GM19467 (cell line): Measurements from ENCODE around the gene HOMER2.
"Not testable (repeated sequence)": the region's sequence is repeated elsewhere in the genome, so short reads cannot be mapped to it uniquely, and the experiment has no call there.

ENCODE experiments used
- ATAC-seq: cut with Tn5 transposase; IDR thresholded peaks from one replicate; pipeline ENCODE4 v1.9.1; 2021; ENCODE audit warnings: mild to moderate bottlenecking, moderate library complexity; ENCODE audit not compliant: unreplicated experiment

HOMER2 gene

GRCh38 chr15:82900511-82901060, 51.9 kb downstream of the HOMER2 start:
- no peak for ATAC-seq

DNA sequence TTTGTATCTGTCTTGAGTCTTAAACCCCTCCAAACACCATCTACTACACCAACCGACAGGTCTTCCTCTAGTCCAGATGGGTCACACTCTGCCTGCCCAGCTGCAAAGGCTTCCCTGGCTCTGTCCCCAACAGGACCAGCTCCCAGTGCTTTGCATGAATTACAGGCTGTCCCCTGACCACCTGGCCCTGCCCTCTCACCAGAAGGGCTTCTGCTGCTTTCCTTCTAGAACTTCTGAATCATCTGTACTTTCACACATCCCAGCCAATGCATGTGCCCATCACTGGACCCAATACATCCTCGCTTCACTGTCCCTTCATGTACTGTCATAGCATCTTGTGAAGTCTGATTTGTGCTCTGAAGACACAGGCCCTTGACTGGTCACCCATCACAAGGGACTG, 53.6 kb downstream of the HOMER2 start:
- no peak for ATAC-seq

DNA sequence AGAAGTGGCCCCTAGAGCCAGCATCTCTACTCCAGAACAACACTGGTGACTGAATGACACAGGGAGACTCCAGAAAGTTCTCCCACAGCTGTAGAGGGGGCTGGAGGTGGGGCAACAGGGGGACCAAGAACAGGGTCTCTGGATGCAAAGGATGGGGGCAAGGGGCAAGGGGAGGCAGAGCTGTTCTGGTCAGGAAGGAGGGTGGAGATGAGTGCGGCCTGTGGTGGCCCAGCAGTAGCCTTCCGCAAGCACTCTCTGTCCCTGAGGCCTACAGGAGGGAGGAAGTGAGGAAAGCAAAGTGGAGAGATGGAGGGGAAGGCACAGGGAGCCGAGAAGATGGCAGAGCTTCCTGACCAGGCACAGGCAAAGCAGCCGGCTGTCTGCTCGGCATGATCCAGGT, 56.5 kb downstream of the HOMER2 start:
- ATAC-seq: no peak

GRCh38 chr15:82894971-82895520, 57.5 kb downstream of the HOMER2 start:
- ATAC-seq: no peak

DNA sequence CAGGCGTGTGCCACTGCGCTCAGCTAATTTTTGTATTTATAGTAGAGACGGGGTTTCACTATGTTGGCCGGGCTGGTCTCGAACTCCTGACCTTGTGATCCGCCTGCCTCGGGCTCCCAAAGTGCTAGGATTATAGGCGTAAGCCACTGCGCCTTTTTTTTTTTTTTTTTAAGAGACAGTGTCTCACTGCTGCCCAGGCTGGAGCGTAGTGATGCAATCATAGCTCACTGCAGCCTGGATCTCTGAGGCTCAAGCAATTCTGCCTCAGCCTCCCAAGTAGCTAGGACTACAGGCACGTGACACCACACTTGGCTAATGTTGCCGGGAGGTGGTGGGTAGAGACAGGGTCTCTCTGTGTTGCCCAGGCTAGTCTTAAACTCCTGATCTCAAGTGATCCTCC, 59.0 kb downstream of the HOMER2 start:
- not testable (repeated sequence) for ATAC-seq

GRCh38 chr15:82892573-82892972, 59.9 kb downstream of the HOMER2 start:
- ATAC-seq: no peak

- no peak for ATAC-seq
Measured at GRCh38 chr15:82890995-82891390, 61.5 kb downstream of the HOMER2 start.

DNA sequence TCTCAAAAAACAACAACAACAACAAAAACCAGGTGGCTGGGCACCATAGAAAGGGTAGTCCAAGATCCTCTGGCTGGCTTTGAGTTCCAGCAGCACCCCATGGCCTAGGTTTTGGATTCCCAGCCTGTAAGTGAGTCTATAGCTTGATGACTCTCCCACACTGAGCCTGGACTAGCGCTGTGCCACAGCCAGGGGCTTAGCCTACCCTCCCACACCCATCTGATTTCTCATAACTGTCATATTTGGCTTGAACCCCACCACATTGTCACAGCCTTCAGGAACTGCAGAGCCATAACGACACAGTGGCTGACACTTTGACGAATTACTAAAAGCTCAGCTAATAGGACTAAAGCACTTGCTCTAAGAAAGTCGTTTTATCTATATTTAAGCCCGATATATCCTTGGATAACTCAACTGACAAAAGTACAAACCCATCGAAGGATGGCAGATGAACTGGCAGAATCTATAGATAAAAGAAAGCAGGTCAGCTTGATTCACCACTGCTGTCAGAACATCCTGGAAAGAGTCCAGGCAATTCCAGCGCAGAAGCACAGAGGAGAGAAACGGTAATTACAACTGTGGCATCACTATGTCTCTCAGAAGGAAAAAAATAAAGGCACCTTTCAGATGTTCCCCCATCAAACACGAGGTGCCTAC, 62.1 kb downstream of the HOMER2 start:
- no peak for ATAC-seq

DNA sequence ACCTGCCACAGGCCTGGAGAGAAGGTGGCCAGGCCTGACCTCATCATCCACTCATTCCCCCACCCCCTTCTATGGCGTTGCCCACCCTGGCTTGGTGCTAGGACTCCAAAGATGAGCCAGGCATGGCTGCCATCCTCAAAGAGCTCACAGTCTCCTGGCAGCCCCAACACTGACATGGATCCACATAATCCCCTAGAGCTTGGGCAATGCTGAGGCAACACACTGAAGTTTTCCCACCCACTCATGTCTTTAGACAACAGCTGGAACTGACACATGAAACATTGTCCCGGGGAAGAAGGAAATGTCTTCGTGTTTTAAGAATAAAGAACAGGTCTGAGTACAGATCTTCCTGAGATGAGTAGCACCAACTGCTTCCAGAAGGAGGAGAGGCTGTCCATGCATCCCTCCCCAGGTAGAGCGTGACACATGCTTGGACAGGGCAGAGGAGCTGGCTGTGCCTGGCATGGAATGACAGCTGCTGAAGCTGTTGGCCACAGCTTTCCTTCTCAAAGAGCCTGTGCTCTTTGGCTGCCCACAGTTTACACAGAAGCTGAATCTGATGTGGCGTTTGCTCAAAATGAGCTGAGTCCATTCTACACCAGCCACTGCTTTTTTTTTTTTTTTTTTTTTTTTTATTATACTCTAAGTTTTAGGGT, 70.1 kb downstream of the HOMER2 start:
- no peak for ATAC-seq

DNA sequence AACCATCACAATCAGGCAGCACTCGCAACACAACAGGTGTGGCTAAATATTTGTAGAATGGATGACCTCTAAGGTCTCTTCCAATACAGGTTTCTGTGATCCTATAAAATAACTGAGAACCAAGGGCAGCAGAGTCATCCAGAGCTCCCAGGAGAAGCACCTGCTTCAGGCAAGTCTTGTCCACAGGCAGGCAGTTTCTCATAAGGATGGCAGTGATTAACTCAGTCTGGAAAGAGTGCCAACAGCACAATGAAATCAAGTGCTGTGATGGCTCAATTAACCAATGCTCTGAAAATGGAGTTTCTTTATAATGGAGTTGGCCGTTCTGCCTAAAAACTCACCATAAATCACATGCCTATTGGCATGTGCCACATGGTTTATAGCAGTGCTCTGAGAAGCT, 70.8 kb downstream of the HOMER2 start:
- no peak for ATAC-seq

GRCh38 chr15:82880704-82881103, 71.8 kb downstream of the HOMER2 start:
- ATAC-seq: no peak

DNA sequence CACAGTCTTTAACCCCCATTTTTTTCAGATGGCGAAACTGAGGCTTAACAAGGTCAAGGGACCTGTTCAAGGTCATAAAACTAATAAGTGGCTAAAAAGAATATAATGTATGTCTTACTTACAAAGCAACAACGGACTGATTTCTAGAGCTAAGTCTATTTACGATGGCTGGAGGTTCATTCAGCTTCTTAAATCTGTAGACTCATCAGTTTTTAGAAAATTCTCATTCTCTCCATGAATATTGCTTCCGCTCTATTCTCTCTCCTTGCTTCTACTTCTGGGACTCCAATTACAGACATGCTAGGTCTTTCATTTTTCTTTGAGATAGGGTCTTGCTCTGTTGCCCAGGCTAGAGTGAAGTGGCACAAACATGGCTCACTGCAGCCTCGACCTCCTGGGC, 74.2 kb downstream of the HOMER2 start:
- no peak for ATAC-seq

GRCh38 chr15:82877825-82878224, 74.7 kb downstream of the HOMER2 start:
- ATAC-seq: no peak

GRCh38 chr15:82875411-82876003, 77.0 kb downstream of the HOMER2 start:
- no peak for ATAC-seq

DNA sequence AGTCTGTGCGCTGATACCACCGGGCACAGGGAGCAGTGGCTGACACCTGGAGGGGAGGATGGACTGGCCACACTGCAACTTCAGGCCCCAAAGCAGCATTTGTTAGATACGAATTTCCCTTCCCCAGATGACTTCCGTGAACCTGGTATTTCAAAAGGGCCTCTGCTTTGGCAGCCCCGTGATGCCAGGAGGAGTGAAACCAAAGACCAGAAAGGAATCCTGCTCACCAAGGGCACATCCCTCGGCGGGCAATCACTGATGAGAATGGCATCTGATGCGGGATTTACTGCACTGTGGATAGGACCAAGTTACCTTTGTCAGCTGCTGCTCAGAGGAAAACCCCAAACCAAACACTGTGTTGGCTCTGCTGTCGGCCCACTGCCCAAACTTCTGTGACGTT, 77.6 kb downstream of the HOMER2 start:
- no peak for ATAC-seq

- ATAC-seq: no peak
Measured at GRCh38 chr15:82874267-82874666, 78.3 kb downstream of the HOMER2 start.

GRCh38 chr15:82873000-82873680, 79.4 kb downstream of the HOMER2 start:
- no peak for ATAC-seq

- no peak for ATAC-seq
Measured at GRCh38 chr15:82871832-82872484, 80.6 kb downstream of the HOMER2 start.

DNA sequence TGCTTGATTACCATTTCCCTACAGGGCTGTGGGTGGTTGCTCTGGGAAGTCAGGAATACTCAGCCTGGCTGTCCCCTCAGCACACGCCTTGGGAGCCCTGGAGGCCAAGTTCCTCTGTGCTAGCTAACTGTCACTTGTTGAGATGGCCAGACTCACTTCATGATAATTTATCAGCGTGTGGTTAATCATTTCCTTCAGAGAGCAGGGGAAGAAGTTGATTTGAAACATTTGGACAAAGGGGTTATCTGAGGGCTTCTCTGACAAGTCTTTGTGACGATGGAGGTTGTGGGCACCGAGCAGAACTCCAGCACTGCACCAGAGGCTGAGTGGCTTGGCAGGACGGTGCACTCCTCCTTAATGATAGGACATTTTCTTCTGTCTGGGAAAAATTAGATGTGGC, 81.2 kb downstream of the HOMER2 start:
- ATAC-seq: no peak

- no peak for ATAC-seq
Measured at GRCh38 chr15:82870727-82871320, 81.7 kb downstream of the HOMER2 start.
